ENCODE measurements around the gene NISCH. TPM values are rescaled to one million over a fixed set of nuclear protein-coding genes. Genes with fewer than 3 reads are reported as not detected.

Gene NISCH
- total and polyA plus RNA-seq, 2 donors (not counting 3 experiments of a cell fraction or from before 2014, with no cell fraction given), result 156 to 178 TPM

DNA sequence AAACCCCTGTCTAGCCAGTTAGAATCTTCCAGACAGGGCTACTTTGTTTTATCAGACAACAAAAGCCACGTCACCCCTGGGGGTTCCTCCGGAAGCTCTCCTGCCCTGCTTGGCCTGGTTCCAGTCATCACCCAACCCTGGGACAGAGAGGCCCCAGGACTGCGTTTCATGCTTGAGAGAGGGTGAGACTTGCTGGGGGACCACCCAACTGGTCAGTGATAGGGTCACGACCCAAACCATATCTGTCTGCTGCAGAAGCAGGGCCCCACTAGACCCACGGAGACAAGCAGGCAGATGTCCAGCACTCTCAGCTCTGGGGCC, 77.1 kb downstream of the NISCH start:
- Histone ChIP-seq H3K79me2 (ENCODE audit: control insufficient read depth, insufficient read depth, low read length) (peaks cover 48% of the 10 kb centered on the region), H3K4me3 (replicated peaks in 1 of 3; ENCODE audit: insufficient read depth in 1 of 3, low read depth in 1 of 3, low read length in 3 of 3) (peak overlapping the region; percentile 34 to 90 (median 71)), H4K20me1 (replicated peaks; ENCODE audit: control insufficient read depth, extremely low read depth, insufficient read depth, low read length) (no peaks in the 10 kb centered on the region), H2AFZ (ENCODE audit: low read depth, low read length) (no peak overlapping the region), H3K9ac (replicated peaks; ENCODE audit: extremely low read depth, insufficient read depth, low read length) (peak overlapping the region; percentile 95), H3K9me1 (replicated peaks; ENCODE audit: control insufficient read depth, extremely low read depth, insufficient read depth, low read length) (no peaks in the 10 kb centered on the region), H3K36me3 (ENCODE audit: control insufficient read depth in 2 of 2, extremely low read depth in 1 of 2, insufficient read depth in 2 of 2, low read length in 2 of 2) (peaks cover 0 to 17% of the 10 kb centered on the region in 2 experiments), H3K4me1 (ENCODE audit: control insufficient read depth, extremely low read depth, insufficient read depth, low read length) (peaks cover 46% of the 10 kb centered on the region), H3K4me2 (ENCODE audit: insufficient read depth, low read length) (peak overlapping the region; percentile 79), H3K27me3 (ENCODE audit: control insufficient read depth in 2 of 2, insufficient read depth in 2 of 2, low read length in 2 of 2) (no peaks in the 10 kb centered on the region), H3K9me3 (replicated peaks; ENCODE audit: control insufficient read depth, insufficient read depth, low read length) (no peaks in the 10 kb centered on the region), H3K27ac (ENCODE audit: insufficient read depth, low read depth, low read length) (peak overlapping the region; percentile 92)
- TF ChIP-seq, protein P1, sequence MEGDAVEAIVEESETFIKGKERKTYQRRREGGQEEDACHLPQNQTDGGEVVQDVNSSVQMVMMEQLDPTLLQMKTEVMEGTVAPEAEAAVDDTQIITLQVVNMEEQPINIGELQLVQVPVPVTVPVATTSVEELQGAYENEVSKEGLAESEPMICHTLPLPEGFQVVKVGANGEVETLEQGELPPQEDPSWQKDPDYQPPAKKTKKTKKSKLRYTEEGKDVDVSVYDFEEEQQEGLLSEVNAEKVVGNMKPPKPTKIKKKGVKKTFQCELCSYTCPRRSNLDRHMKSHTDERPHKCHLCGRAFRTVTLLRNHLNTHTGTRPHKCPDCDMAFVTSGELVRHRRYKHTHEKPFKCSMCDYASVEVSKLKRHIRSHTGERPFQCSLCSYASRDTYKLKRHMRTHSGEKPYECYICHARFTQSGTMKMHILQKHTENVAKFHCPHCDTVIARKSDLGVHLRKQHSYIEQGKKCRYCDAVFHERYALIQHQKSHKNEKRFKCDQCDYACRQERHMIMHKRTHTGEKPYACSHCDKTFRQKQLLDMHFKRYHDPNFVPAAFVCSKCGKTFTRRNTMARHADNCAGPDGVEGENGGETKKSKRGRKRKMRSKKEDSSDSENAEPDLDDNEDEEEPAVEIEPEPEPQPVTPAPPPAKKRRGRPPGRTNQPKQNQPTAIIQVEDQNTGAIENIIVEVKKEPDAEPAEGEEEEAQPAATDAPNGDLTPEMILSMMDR (IDR thresholded peaks at IDR 0.05; ENCODE audit: extremely low read depth in 1 of 2, insufficient read depth in 1 of 2, low read depth in 1 of 2, low read length in 2 of 2), result no peak
- no peak for TF ChIP-seq MYC (IDR thresholded peaks at IDR 0.05; ENCODE audit: low read depth, low read length)
- TF ChIP-seq GATA2 (IDR thresholded peaks at IDR 0.05; ENCODE audit: insufficient read depth, insufficient read length, low read depth, low read length), result peak; percentile 44
- TF ChIP-seq POLR2A (IDR thresholded peaks at IDR 0.05; ENCODE audit: low read depth, low read length), result peak; percentile 51
- TF ChIP-seq, protein P2, sequence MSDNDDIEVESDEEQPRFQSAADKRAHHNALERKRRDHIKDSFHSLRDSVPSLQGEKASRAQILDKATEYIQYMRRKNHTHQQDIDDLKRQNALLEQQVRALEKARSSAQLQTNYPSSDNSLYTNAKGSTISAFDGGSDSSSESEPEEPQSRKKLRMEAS (IDR thresholded peaks at IDR 0.05; ENCODE audit: insufficient read depth, insufficient read length), result no peak
- no peak for TF ChIP-seq EZH2 (IDR thresholded peaks at IDR 0.05; ENCODE audit: borderline replicate concordance, low read depth, low read length, severe bottlenecking)
- TF ChIP-seq FOS (IDR thresholded peaks at IDR 0.05; ENCODE audit: borderline replicate concordance, insufficient read depth, low read length), result peak; percentile 70
- no peak for TF ChIP-seq JUN (IDR thresholded peaks at IDR 0.05; ENCODE audit: borderline replicate concordance, insufficient read depth, insufficient read length, low read depth)
- TF ChIP-seq POLR2AphosphoS5 (IDR thresholded peaks at IDR 0.05; ENCODE audit: insufficient read depth, low read depth, low read length), result peak; percentile 86
- DNase-seq (ENCODE audit: low read depth, low spot score), result peak; percentile 81
- no TSS peak for BruUV-seq (replicated peaks)
- POLR2A ChIA-PET, result interaction anchor here (0.6 to 1.1 kb wide), 2 partner anchors 42 kb away, joined by 3 read pairs; no protein-coding TSS in a partner anchor
- intact Hi-C loops (cut with micrococcal nuclease), result loop anchor here (1.0 kb wide), 2 partner anchors 37 to 60 kb away; partner anchors contain the start of gene STAB1
- CTCF ChIA-PET, result interaction anchor here (0.7 to 1.2 kb wide), 3 partner anchors 35 to 59 kb away, joined by 3 to 5 read pairs (median 3); partner anchors contain the start of gene STAB1
- dilution Hi-C loops (cut with MboI; ENCODE audit: extremely low pct_ligation_motif_present, low sequenced_read_pairs), result no loop called here
- peak; percentile 96 for FAIRE-seq

All from endothelial cell of umbilical vein (primary cell).